Tibial nerve (tissue), 4 donors: Measurements from ENCODE around the gene PYHIN1. TPM values are rescaled to one million over a fixed set of nuclear protein-coding genes. Genes with fewer than 3 reads are reported as not detected.
A peak's percentile ranks its signal among the peaks of the same experiment; 100 is the strongest.

ENCODE experiments used
- DNase-seq, 2 donors: peaks; one replicate each; pipeline ENCODE4 v3.0.0-alpha.2; 2019; ENCODE audit warnings: low spot score in 2 of 2
- H3K27ac ChIP-seq, 4 donors: fragments of 200-600 bp; sonication (generic) in 3 of 4; one replicate each; pipeline ENCODE4 v1.5.1; 2017 to 2019; ENCODE audit warnings: mild to moderate bottlenecking in 1 of 4
- H3K27me3 ChIP-seq, 2 donors: fragments of 200-600 bp; sonication (generic) in 1 of 2; one replicate each; pipeline versions ENCODE4 v1.5.1 to v1.6.0; 2017 to 2019
- H3K36me3 ChIP-seq, 3 donors: fragments of 200-600 bp; sonication (generic); one replicate each; pipeline ENCODE4 v1.5.1; 2018 to 2019
- H3K4me1 ChIP-seq, 4 donors: fragments of 200-600 bp; sonication (generic) in 3 of 4; one replicate each; pipeline ENCODE4 v1.5.1; 2017 to 2019
- H3K4me3 ChIP-seq, 4 donors: fragments of 200-600 bp; sonication (generic) in 3 of 4; one replicate each; pipeline ENCODE4 v1.5.1; 2017 to 2019; ENCODE audit warnings: mild to moderate bottlenecking in 1 of 4, moderate library complexity in 1 of 4
- H3K9me3 ChIP-seq, 4 donors: fragments of 200-600 bp; sonication (generic) in 3 of 4; one replicate each; pipeline ENCODE4 v1.5.1; 2017 to 2019
- EP300 ChIP-seq, 2 donors: sonication (generic); formaldehyde crosslinking; IDR thresholded peaks; one replicate each; pipeline ENCODE4 v1.6.1; 2017; ENCODE audit warnings: antibody characterized with exemption in 2 of 2, mild to moderate bottlenecking in 1 of 2
- POLR2A ChIP-seq, 2 donors: fragments of 450-650 bp; IDR thresholded peaks; one replicate each; pipeline ENCODE4 v1.6.1; 2017; ENCODE audit warnings: antibody characterized with exemption in 2 of 2, mild to moderate bottlenecking in 2 of 2, moderate library complexity in 2 of 2
- WGBS, 2 donors: methylation state at CpG; one replicate each; pipeline ENCODE4 v1.1.5; 2018; 5-methylcytosine and 5-hydroxymethylcytosine counted together
- total RNA-seq, 4 donors: library from RNA; depleted of rRNA; stranded (reverse); fragments of >200 nt; gene quantifications; one replicate each; pipeline ENCODE4 v1.1.0, GENCODE V29; 2016
- TF ChIP-seq, protein P1 (sequence below), 5 experiments: fragments of 200-600 bp in 3 of 5; fragments of 450-650 bp in 2 of 5; sonication (generic) in 3 of 5; IDR thresholded peaks; one replicate each; pipeline ENCODE4 v1.5.1; 2016 to 2019; ENCODE audit warnings: antibody characterized with exemption in 5 of 5, mild to moderate bottlenecking in 3 of 5, moderate library complexity in 2 of 5

The PYHIN1 gene
- total RNA-seq, 4 donors from 2014 or later: 2.2 to 5.2 (median 3.6) TPM

DNA sequence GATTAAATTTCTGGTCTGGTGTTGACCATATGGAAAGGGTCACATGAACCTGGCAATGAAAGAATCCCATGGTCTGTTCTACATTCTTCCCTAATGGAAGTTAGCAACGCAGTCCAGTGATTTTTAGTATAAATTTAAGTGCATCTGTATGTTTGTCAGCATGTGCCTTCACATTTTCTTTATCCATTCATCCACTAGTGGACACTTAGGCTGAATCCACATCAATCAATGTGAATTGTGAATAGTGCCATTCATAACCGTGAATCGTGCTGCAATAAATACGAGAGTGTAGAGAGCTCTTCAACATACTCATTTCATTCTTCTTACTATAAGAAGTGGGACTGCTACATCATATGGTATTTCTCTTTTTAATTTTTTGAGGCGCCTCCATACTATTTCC lies 65.6 kb downstream of the PYHIN1 start:
- H3K4me3 ChIP-seq: no peak overlapping the region
- DNase-seq: no peak
- no peaks in the 10 kb centered on the region for H3K36me3 ChIP-seq
- H3K9me3 ChIP-seq: no peaks in the 10 kb centered on the region
- H3K4me1 ChIP-seq: peaks cover 0 to 20% (median 14%) of the 10 kb centered on the region in 4 donors
- TF ChIP-seq, protein P1, sequence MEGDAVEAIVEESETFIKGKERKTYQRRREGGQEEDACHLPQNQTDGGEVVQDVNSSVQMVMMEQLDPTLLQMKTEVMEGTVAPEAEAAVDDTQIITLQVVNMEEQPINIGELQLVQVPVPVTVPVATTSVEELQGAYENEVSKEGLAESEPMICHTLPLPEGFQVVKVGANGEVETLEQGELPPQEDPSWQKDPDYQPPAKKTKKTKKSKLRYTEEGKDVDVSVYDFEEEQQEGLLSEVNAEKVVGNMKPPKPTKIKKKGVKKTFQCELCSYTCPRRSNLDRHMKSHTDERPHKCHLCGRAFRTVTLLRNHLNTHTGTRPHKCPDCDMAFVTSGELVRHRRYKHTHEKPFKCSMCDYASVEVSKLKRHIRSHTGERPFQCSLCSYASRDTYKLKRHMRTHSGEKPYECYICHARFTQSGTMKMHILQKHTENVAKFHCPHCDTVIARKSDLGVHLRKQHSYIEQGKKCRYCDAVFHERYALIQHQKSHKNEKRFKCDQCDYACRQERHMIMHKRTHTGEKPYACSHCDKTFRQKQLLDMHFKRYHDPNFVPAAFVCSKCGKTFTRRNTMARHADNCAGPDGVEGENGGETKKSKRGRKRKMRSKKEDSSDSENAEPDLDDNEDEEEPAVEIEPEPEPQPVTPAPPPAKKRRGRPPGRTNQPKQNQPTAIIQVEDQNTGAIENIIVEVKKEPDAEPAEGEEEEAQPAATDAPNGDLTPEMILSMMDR (IDR thresholded peaks at IDR 0.05): no peak
- TF ChIP-seq POLR2A (IDR thresholded peaks at IDR 0.05) (no peak), EP300 (IDR thresholded peaks at IDR 0.05) (no peak)
- no peaks in the 10 kb centered on the region for H3K27me3 ChIP-seq
- no peak overlapping the region for H3K27ac ChIP-seq
- WGBS, 2 donors: 35 to 52% methylated on average over 5 of the region's 5 CpGs

DNA sequence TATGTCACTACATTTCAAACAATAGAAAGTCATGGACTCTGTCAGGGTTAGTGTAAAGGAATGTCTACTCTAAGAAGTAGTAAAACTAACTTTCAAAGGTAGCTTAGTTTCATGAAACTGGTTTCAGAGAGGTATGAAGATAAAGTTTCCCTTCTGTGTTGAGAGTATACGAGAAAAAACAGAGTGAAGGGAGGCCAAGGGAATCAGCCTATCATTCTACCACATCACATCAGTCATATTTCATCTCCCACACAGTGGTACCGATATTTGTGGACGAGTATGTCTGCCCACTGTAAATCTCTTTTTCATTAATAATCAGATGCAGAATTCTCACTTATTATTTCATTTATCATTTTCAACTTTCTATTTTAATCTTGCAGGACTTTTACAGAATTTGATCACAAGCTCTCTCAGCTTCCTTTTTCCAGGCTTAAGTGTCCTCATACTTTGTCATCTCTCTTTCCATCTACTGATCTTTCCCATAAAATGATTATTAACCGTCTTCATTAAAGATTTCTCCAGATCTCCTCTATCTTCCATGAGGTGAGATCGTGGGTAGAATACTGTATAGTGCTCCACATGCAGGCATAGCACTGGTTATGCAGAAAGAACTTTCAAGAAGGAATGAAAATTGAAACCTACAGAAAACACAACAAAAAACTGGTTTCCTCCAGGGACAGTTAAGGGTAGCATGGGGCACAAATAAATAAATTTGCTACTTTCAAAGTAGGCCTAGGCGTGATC lies 66.9 kb downstream of the PYHIN1 start:
- 44% methylated on average over 6 of the region's 6 CpGs for WGBS, 2 donors
- H3K27me3 ChIP-seq: no peaks in the 10 kb centered on the region
- H3K27ac ChIP-seq: peak overlapping the region in 3 of 4 donors; percentile 79 to 96 (median 96)
- peaks cover 0 to 32% (median 24%) of the 10 kb centered on the region in 4 donors for H3K4me1 ChIP-seq
- H3K4me3 ChIP-seq: peak overlapping the region in 2 of 4 donors; percentile 38 to 58
- no peak for DNase-seq
- H3K9me3 ChIP-seq: no peaks in the 10 kb centered on the region
- H3K36me3 ChIP-seq: no peaks in the 10 kb centered on the region
- TF ChIP-seq POLR2A (IDR thresholded peaks at IDR 0.05) (no peak), EP300 (IDR thresholded peaks at IDR 0.05) (no peak)
- TF ChIP-seq, protein P1 (IDR thresholded peaks at IDR 0.05): no peak

- Histone ChIP-seq H3K36me3 (no peaks in the 10 kb centered on the region), H3K27ac (peak overlapping the region; percentile 64 to 96 (median 88)), H3K27me3 (no peaks in the 10 kb centered on the region), H3K4me1 (peaks cover 0 to 33% (median 24%) of the 10 kb centered on the region in 4 donors), H3K4me3 (peak overlapping the region; percentile 38 to 58 (median 44)), H3K9me3 (no peaks in the 10 kb centered on the region)
- WGBS, 2 donors: 6 to 13% methylated on average over 13 of the region's 13 CpGs
- TF ChIP-seq, protein P1 (IDR thresholded peaks at IDR 0.05): peak; percentile 80 to 95 (median 93)
- TF ChIP-seq EP300 (IDR thresholded peaks at IDR 0.05): peak in 1 of 2 donors; percentile 76
- peak in 1 of 2 donors; percentile 6 for TF ChIP-seq POLR2A (IDR thresholded peaks at IDR 0.05)
- DNase-seq: peak; percentile 54 to 85
These were observed 67.4 kb downstream of the PYHIN1 start for GRCh38 chr1:158998781-158999161.

DNA sequence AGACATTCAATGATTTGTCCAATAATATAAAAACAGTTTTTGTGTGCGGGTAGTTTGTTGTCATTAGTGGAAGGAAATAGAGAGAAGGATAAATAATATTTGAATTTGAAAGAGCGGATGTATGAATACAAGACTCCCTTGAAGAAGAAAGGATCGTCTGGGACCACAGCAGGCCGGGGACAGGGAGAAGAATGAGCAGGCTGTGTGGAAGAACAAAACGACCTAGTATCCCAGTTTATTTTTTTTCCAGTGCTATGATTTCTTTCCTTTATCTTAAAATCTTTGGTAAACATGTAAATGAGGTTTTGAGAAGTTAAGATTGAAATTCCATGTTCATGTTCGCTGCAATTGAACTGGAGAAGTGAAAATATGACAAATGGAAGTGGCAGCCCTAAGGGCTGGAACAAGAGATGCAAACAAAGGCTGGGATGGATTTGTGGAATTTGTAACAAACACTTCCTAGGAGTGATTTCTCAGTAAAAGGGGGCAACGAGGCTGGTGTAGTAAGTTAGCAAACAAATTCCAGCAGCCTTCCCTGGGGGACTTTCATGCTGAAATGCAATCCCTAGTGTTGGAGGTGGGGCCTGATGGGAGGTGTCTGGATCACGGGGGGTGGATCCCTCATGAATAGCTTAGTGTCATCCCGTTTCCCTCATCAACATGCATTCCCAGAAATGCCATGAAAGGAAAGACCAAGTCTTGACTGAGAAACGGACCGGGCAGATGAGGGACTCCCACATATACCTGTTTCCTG lies 68.1 kb downstream of the PYHIN1 start:
- Histone ChIP-seq H3K4me3 (peak overlapping the region; percentile 38 to 58 (median 44)), H3K27ac (peak overlapping the region; percentile 64 to 96 (median 88)), H3K36me3 (no peaks in the 10 kb centered on the region), H3K9me3 (no peaks in the 10 kb centered on the region), H3K4me1 (peaks cover 0 to 33% (median 24%) of the 10 kb centered on the region in 4 donors), H3K27me3 (no peaks in the 10 kb centered on the region)
- peak; percentile 87 to 95 for DNase-seq
- 9% methylated on average over 11 of the region's 11 CpGs for WGBS, 2 donors
- TF ChIP-seq POLR2A (IDR thresholded peaks at IDR 0.05): peak; percentile 76 to 77
- TF ChIP-seq, protein P1 (IDR thresholded peaks at IDR 0.05): peak in 1 of 5 experiments; percentile 10
- peak in 1 of 2 donors; percentile 98 for TF ChIP-seq EP300 (IDR thresholded peaks at IDR 0.05)

GRCh38 chr1:159000070-159000409 lies 68.7 kb downstream of the PYHIN1 start:
- no peak for DNase-seq
- TF ChIP-seq POLR2A (IDR thresholded peaks at IDR 0.05) (no peak), EP300 (IDR thresholded peaks at IDR 0.05) (no peak)
- TF ChIP-seq, protein P1 (IDR thresholded peaks at IDR 0.05): no peak
- Histone ChIP-seq H3K27me3 (no peaks in the 10 kb centered on the region), H3K9me3 (no peaks in the 10 kb centered on the region), H3K27ac (peak overlapping the region; percentile 64 to 96 (median 88)), H3K4me3 (peak overlapping the region; percentile 38 to 58 (median 44)), H3K4me1 (peaks cover 0 to 37% (median 27%) of the 10 kb centered on the region in 4 donors), H3K36me3 (no peaks in the 10 kb centered on the region)
- WGBS, 2 donors: 8 to 9% methylated on average over 6 of the region's 6 CpGs
